ENCODE data around the gene BNIP2. TPM values are rescaled to one million over a fixed set of nuclear protein-coding genes. Genes with fewer than 3 reads are reported as not detected.

The BNIP2 gene
- total and polyA plus RNA-seq, 2 of the 13 experiments (the other 11 are each of a cell fraction or from before 2014, with no cell fraction given): 17.4 to 57.6 TPM

GRCh38 chr15:59688782-59689625 is at the start of gene BNIP2 (continued):
- TF ChIP-seq ZNF816 (CRISPR knock-in tag; IDR thresholded peaks at IDR 0.05; ENCODE audit: borderline replicate concordance): 0 out of 2 replicates have a peak, but pooled peaks have one; percentile 55
- TF ChIP-seq MED1 (CRISPR knock-in tag; IDR thresholded peaks at IDR 0.05): peak; percentile 59
- no peak for TF ChIP-seq RFXANK (CRISPR knock-in tag; IDR thresholded peaks at IDR 0.05)
- TF ChIP-seq, protein P1, sequence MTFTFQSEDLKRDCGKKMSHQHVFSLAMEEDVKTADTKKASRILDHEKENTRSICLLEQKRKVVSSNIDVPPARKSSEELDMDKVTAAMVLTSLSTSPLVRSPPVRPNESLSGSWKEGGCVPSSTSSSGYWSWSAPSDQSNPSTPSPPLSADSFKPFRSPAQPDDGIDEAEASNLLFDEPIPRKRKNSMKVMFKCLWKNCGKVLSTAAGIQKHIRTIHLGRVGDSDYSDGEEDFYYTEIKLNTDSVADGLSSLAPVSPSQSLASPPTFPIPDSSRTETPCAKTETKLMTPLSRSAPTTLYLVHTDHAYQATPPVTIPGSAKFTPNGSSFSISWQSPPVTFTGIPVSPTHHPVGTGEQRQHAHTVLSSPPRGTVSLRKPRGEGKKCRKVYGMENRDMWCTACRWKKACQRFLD (CRISPR knock-in tag; IDR thresholded peaks at IDR 0.05; ENCODE audit: borderline replicate concordance): peak; percentile 71; the same call in 1 of the 2 replicates
- TF ChIP-seq, protein P2, sequence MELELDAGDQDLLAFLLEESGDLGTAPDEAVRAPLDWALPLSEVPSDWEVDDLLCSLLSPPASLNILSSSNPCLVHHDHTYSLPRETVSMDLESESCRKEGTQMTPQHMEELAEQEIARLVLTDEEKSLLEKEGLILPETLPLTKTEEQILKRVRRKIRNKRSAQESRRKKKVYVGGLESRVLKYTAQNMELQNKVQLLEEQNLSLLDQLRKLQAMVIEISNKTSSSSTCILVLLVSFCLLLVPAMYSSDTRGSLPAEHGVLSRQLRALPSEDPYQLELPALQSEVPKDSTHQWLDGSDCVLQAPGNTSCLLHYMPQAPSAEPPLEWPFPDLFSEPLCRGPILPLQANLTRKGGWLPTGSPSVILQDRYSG (CRISPR knock-in tag; IDR thresholded peaks at IDR 0.05): no peak
- TF ChIP-seq ZNF713 (CRISPR knock-in tag; IDR thresholded peaks at IDR 0.05): 0 out of 2 replicates have a peak, but pooled peaks have one; percentile 25
- no peak for TF ChIP-seq SAFB2 (CRISPR knock-in tag; IDR thresholded peaks at IDR 0.05; ENCODE audit: borderline replicate concordance, low read depth)
- no peak for TF ChIP-seq MEIS2 (CRISPR knock-in tag; IDR thresholded peaks at IDR 0.05)
- TF ChIP-seq KMT2A (CRISPR knock-in tag; IDR thresholded peaks at IDR 0.05): peak; percentile 88; the same call in 1 of the 2 replicates
- TF ChIP-seq RBM22 (optimal IDR thresholded peaks at IDR 0.05; ENCODE audit: low read length): no peak
- peak; percentile 48; the same call in 1 of the 2 replicates for TF ChIP-seq FOSL2 (CRISPR knock-in tag; IDR thresholded peaks at IDR 0.05)
- TF ChIP-seq, protein P3, sequence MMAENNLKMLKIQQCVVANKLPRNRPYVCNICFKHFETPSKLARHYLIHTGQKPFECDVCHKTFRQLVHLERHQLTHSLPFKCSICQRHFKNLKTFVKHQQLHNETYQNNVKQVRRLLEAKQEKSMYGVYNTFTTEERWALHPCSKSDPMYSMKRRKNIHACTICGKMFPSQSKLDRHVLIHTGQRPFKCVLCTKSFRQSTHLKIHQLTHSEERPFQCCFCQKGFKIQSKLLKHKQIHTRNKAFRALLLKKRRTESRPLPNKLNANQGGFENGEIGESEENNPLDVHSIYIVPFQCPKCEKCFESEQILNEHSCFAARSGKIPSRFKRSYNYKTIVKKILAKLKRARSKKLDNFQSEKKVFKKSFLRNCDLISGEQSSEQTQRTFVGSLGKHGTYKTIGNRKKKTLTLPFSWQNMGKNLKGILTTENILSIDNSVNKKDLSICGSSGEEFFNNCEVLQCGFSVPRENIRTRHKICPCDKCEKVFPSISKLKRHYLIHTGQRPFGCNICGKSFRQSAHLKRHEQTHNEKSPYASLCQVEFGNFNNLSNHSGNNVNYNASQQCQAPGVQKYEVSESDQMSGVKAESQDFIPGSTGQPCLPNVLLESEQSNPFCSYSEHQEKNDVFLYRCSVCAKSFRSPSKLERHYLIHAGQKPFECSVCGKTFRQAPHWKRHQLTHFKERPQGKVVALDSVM (CRISPR knock-in tag; IDR thresholded peaks at IDR 0.05): no peak; the same call in 1 of the 2 replicates
- TF ChIP-seq, protein P4, sequence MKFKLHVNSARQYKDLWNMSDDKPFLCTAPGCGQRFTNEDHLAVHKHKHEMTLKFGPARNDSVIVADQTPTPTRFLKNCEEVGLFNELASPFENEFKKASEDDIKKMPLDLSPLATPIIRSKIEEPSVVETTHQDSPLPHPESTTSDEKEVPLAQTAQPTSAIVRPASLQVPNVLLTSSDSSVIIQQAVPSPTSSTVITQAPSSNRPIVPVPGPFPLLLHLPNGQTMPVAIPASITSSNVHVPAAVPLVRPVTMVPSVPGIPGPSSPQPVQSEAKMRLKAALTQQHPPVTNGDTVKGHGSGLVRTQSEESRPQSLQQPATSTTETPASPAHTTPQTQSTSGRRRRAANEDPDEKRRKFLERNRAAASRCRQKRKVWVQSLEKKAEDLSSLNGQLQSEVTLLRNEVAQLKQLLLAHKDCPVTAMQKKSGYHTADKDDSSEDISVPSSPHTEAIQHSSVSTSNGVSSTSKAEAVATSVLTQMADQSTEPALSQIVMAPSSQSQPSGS (CRISPR knock-in tag; IDR thresholded peaks at IDR 0.05): peak; percentile 56; the same call in 1 of the 2 replicates
- TF ChIP-seq HIVEP1 (CRISPR knock-in tag; IDR thresholded peaks at IDR 0.05): peak; percentile 91; the same call in 1 of the 2 replicates
- peak; percentile 69; the same call in 1 of the 2 replicates for TF ChIP-seq ZNF749 (CRISPR knock-in tag; IDR thresholded peaks at IDR 0.05; ENCODE audit: borderline replicate concordance)
- TF ChIP-seq PAX8 (CRISPR knock-in tag; IDR thresholded peaks at IDR 0.05; ENCODE audit: borderline replicate concordance): no peak
- no peak; the same call in 1 of the 2 replicates for TF ChIP-seq ZNF335 (CRISPR knock-in tag; IDR thresholded peaks at IDR 0.05)
- 0 out of 2 replicates have a peak, but pooled peaks have one; percentile 50 for TF ChIP-seq TEAD2 (CRISPR knock-in tag; IDR thresholded peaks at IDR 0.05)
- peak; percentile 72; the same call in 1 of the 2 replicates for TF ChIP-seq FOXK1 (CRISPR knock-in tag; IDR thresholded peaks at IDR 0.05; ENCODE audit: borderline replicate concordance, low read depth)
- no peak; the same call in 1 of the 2 replicates for TF ChIP-seq ZNF451 (CRISPR knock-in tag; IDR thresholded peaks at IDR 0.05)
- no peak for TF ChIP-seq HOXA7 (CRISPR knock-in tag; IDR thresholded peaks at IDR 0.05)
- TF ChIP-seq CEBPB (IDR thresholded peaks at IDR 0.05; ENCODE audit: borderline replicate concordance, low read depth, low read length): no peak
- no peak for TF ChIP-seq SATB2 (CRISPR knock-in tag; IDR thresholded peaks at IDR 0.05)
- TF ChIP-seq GZF1 (CRISPR knock-in tag; IDR thresholded peaks at IDR 0.05): peak; percentile 62; the same call in 1 of the 2 replicates
- peak; percentile 71; the same call in 1 of the 2 replicates for TF ChIP-seq SALL2 (CRISPR knock-in tag; IDR thresholded peaks at IDR 0.05)
